Activated CD4-positive, alpha-beta T cell treated with anti-CD3 and anti-CD28 coated beads for 36 hours (primary cell): ENCODE data around the gene ZMIZ1. TPM values are rescaled to one million over a fixed set of nuclear protein-coding genes. Genes with fewer than 3 reads are reported as not detected.

ENCODE experiments used
- ATAC-seq: fragments of 200-7000 bp; cut with Tn5 transposase; one replicate; pipeline ENCODE4 v1.10.0; 2021; ENCODE audit warnings: mild to moderate bottlenecking, moderate library complexity
- CTCF ChIA-PET: fragments of 350-600 bp; sonication (Branson Sonifier 250); formaldehyde crosslinking; loops from one replicate; lab custom pipeline; 2021; ENCODE audit warnings: antibody characterized with exemption; lab: Charles Lee
- POLR2A ChIA-PET: fragments of 350-600 bp; sonication (Branson Sonifier 250); formaldehyde crosslinking; loops from one replicate; lab custom pipeline; 2021; ENCODE audit warnings: antibody characterized with exemption, inconsistent platforms; lab: Charles Lee
- DNase-seq: peaks from one replicate; pipeline ENCODE4 v3.0.0-alpha.2; 2020
- H3K27ac Mint-ChIP-seq: one replicate; pipeline ENCODE4 v1.8.0; 2021; ENCODE audit warnings: mixed read lengths
- H3K27me3 Mint-ChIP-seq: one replicate; pipeline ENCODE4 v1.8.0; 2021; ENCODE audit warnings: mixed read lengths
- H3K36me3 Mint-ChIP-seq: one replicate; pipeline ENCODE4 v1.8.0; 2021; ENCODE audit warnings: low read depth, mixed read lengths
- H3K4me1 Mint-ChIP-seq: one replicate; pipeline ENCODE4 v1.8.0; 2021; ENCODE audit warnings: mixed read lengths
- H3K4me3 Mint-ChIP-seq: one replicate; pipeline ENCODE4 v1.8.0; 2021; ENCODE audit warnings: mild to moderate bottlenecking, moderate library complexity, mixed read lengths
- H3K9me3 Mint-ChIP-seq: one replicate; pipeline ENCODE4 v1.8.0; 2021; ENCODE audit warnings: low read depth, mixed read lengths
- intact Hi-C, 2 experiments: fragments of 100-400 bp; cut with DNase I in 1 of 2; cut with micrococcal nuclease in 1 of 2; formaldehyde crosslinking; loops; one replicate each; pipeline versions ENCODE4 v1.14.2 to v1.15.1; 2022 to 2024; cut with DNase I, micrococcal nuclease
- total RNA-seq, 2 experiments: library from RNA; stranded (reverse); gene quantifications; one replicate each; pipeline ENCODE4 v1.2.3, GENCODE V29; 2021

ZMIZ1 gene
- total RNA-seq, 2 experiments from 2014 or later, result 33.9 to 34.3 TPM

GRCh38 chr10:79096514-79096913, 27.7 kb downstream of the ZMIZ1 start:
- ATAC-seq (no peak), DNase-seq (no peak)
- ChIA-PET POLR2A (no interaction called here), CTCF (no interaction called here)
- peaks cover 17% of the 10 kb centered on the region for H3K4me1 Mint-ChIP-seq
- H3K27ac Mint-ChIP-seq, result no peak overlapping the region
- no peak overlapping the region for H3K4me3 Mint-ChIP-seq
- intact Hi-C loops, result no loop called here
- no peaks in the 10 kb centered on the region for H3K27me3 Mint-ChIP-seq
- H3K9me3 Mint-ChIP-seq, result no peaks in the 10 kb centered on the region
- H3K36me3 Mint-ChIP-seq, result no peaks in the 10 kb centered on the region

- Mint-ChIP-seq H3K36me3 (no peaks in the 10 kb centered on the region), H3K4me1 (peaks cover 23% of the 10 kb centered on the region), H3K9me3 (no peaks in the 10 kb centered on the region), H3K27me3 (no peaks in the 10 kb centered on the region), H3K4me3 (no peak overlapping the region), H3K27ac (no peak overlapping the region)
- ATAC-seq, result no peak
- intact Hi-C loops, result no loop called here
- no peak for DNase-seq
- POLR2A ChIA-PET, result no interaction called here
- CTCF ChIA-PET, result no interaction called here
Measured at GRCh38 chr10:79097021-79097872, 28.5 kb downstream of the ZMIZ1 start.

- no peak for ATAC-seq
- ChIA-PET CTCF (interaction anchor here (0.6 to 1.5 kb wide), 2 partner anchors 97 to 442 kb away, joined by 3 read pairs; no protein-coding TSS in a partner anchor), POLR2A (no interaction called here)
- H3K27ac Mint-ChIP-seq, result no peak overlapping the region
- intact Hi-C loops, result no loop called here
- H3K9me3 Mint-ChIP-seq, result no peaks in the 10 kb centered on the region
- H3K27me3 Mint-ChIP-seq, result no peaks in the 10 kb centered on the region
- H3K36me3 Mint-ChIP-seq, result no peaks in the 10 kb centered on the region
- no peak overlapping the region for H3K4me3 Mint-ChIP-seq
- peaks cover 27% of the 10 kb centered on the region for H3K4me1 Mint-ChIP-seq
- DNase-seq, result no peak
Measured at GRCh38 chr10:79098061-79098460, 29.3 kb downstream of the ZMIZ1 start.

- H3K4me3 Mint-ChIP-seq, result no peak overlapping the region
- H3K4me1 Mint-ChIP-seq, result peaks cover 29% of the 10 kb centered on the region
- H3K27me3 Mint-ChIP-seq, result no peaks in the 10 kb centered on the region
- ATAC-seq, result no peak
- ChIA-PET CTCF (interaction anchor here (0.6 to 1.5 kb wide), 2 partner anchors 97 to 441 kb away, joined by 3 read pairs; no protein-coding TSS in a partner anchor), POLR2A (no interaction called here)
- no peaks in the 10 kb centered on the region for H3K36me3 Mint-ChIP-seq
- H3K27ac Mint-ChIP-seq, result no peak overlapping the region
- intact Hi-C loops, result no loop called here
- no peak for DNase-seq
- no peaks in the 10 kb centered on the region for H3K9me3 Mint-ChIP-seq
Measured at GRCh38 chr10:79098596-79099015, 29.8 kb downstream of the ZMIZ1 start.

GRCh38 chr10:79099898-79100448, 31.2 kb downstream of the ZMIZ1 start:
- Mint-ChIP-seq H3K27me3 (no peaks in the 10 kb centered on the region), H3K27ac (no peak overlapping the region), H3K4me1 (peaks cover 34% of the 10 kb centered on the region), H3K4me3 (no peak overlapping the region), H3K9me3 (no peaks in the 10 kb centered on the region), H3K36me3 (no peaks in the 10 kb centered on the region)
- intact Hi-C loops, result no loop called here
- DNase-seq, result no peak
- POLR2A ChIA-PET, result no interaction called here
- ATAC-seq, result no peak
- CTCF ChIA-PET, result interaction anchor here (0.6 to 1.5 kb wide), 3 partner anchors 95 to 586 kb away, joined by 3 read pairs; no protein-coding TSS in a partner anchor

GRCh38 chr10:79100771-79101170, 32.0 kb downstream of the ZMIZ1 start:
- Mint-ChIP-seq H3K4me3 (no peak overlapping the region), H3K36me3 (no peaks in the 10 kb centered on the region), H3K27me3 (no peaks in the 10 kb centered on the region), H3K27ac (no peak overlapping the region), H3K4me1 (peaks cover 34% of the 10 kb centered on the region), H3K9me3 (no peaks in the 10 kb centered on the region)
- DNase-seq (no peak), ATAC-seq (no peak)
- ChIA-PET POLR2A (interaction anchor here (0.5 to 0.6 kb wide), 2 partner anchors 42 to 165 kb away, joined by 3 read pairs; no protein-coding TSS in a partner anchor), CTCF (interaction anchor here (0.5 to 0.9 kb wide), 4 partner anchors 34 to 585 kb away, joined by 3 to 4 read pairs (median 3); no protein-coding TSS in a partner anchor)
- intact Hi-C loops, result no loop called here

- H3K4me3 Mint-ChIP-seq, result no peak overlapping the region
- POLR2A ChIA-PET, result no interaction called here
- peaks cover 34% of the 10 kb centered on the region for H3K4me1 Mint-ChIP-seq
- H3K9me3 Mint-ChIP-seq, result no peaks in the 10 kb centered on the region
- DNase-seq (no peak), ATAC-seq (no peak)
- no peaks in the 10 kb centered on the region for H3K36me3 Mint-ChIP-seq
- intact Hi-C loops, result no loop called here
- CTCF ChIA-PET, result interaction anchor here (0.7 to 0.8 kb wide), 2 partner anchors 29 to 35 kb away, joined by 3 to 4 read pairs; no protein-coding TSS in a partner anchor
- no peaks in the 10 kb centered on the region for H3K27me3 Mint-ChIP-seq
- no peak overlapping the region for H3K27ac Mint-ChIP-seq
Measured at GRCh38 chr10:79101560-79102497, 33.1 kb downstream of the ZMIZ1 start.

GRCh38 chr10:79102498-79102874, 33.7 kb downstream of the ZMIZ1 start:
- POLR2A ChIA-PET, result no interaction called here
- no peak for ATAC-seq
- Mint-ChIP-seq H3K4me3 (no peak overlapping the region), H3K27me3 (no peaks in the 10 kb centered on the region), H3K27ac (no peak overlapping the region), H3K4me1 (peaks cover 34% of the 10 kb centered on the region), H3K9me3 (no peaks in the 10 kb centered on the region), H3K36me3 (no peaks in the 10 kb centered on the region)
- CTCF ChIA-PET, result interaction anchor here (0.6 kb wide), 1 partner anchor 88 kb away, joined by 3 read pairs; no protein-coding TSS in a partner anchor
- no peak for DNase-seq
- intact Hi-C loops, result no loop called here

GRCh38 chr10:79103129-79103528, 34.4 kb downstream of the ZMIZ1 start:
- intact Hi-C loops, result no loop called here
- ChIA-PET CTCF (interaction anchor here (0.6 kb wide), 2 partner anchors 32 to 89 kb away, joined by 3 read pairs; no protein-coding TSS in a partner anchor), POLR2A (no interaction called here)
- Mint-ChIP-seq H3K27ac (no peak overlapping the region), H3K9me3 (no peaks in the 10 kb centered on the region), H3K4me1 (peaks cover 34% of the 10 kb centered on the region), H3K27me3 (no peaks in the 10 kb centered on the region), H3K4me3 (no peak overlapping the region), H3K36me3 (no peaks in the 10 kb centered on the region)
- ATAC-seq (no peak), DNase-seq (no peak)

- ATAC-seq, result no peak
- Mint-ChIP-seq H3K4me3 (no peak overlapping the region), H3K9me3 (no peaks in the 10 kb centered on the region), H3K4me1 (peaks cover 34% of the 10 kb centered on the region), H3K27me3 (no peaks in the 10 kb centered on the region), H3K27ac (no peak overlapping the region), H3K36me3 (no peaks in the 10 kb centered on the region)
- intact Hi-C loops, result no loop called here
- ChIA-PET CTCF (no interaction called here), POLR2A (interaction anchor here (1.0 kb wide), 1 partner anchor 24 kb away, joined by 4 read pairs; no protein-coding TSS in a partner anchor)
- DNase-seq, result no peak
Measured at GRCh38 chr10:79103585-79103984, 34.8 kb downstream of the ZMIZ1 start.
